HepG2 (cell line): Measurements from ENCODE around the gene PML.

Experiments used
- CTCF ChIP-seq: sonication (generic); formaldehyde crosslinking; IDR thresholded peaks from 2 replicates; pipeline ENCODE4 v1.5.0; 2020; ENCODE audit warnings: mild to moderate bottlenecking, missing genetic modification reagents, moderate library complexity
- RFX1 ChIP-seq: fragments of 450-650 bp; IDR thresholded peaks from 2 replicates; pipeline ENCODE4 v1.6.1; 2017
- ZBTB14 ChIP-seq: sonication (generic); formaldehyde crosslinking; IDR thresholded peaks from 2 replicates; pipeline ENCODE4 v1.4.0; 2020; ENCODE audit warnings: missing genetic modification reagents

- TF ChIP-seq ZBTB14 (CRISPR knock-in tag) (no peak), RFX1 (no peak), CTCF (CRISPR knock-in tag) (no peak)
These were observed 50.7 kb downstream of the PML start for GRCh38 chr15:74045184-74045583.
